ENCODE results near the gene PKN1. TPM values are rescaled to one million over a fixed set of nuclear protein-coding genes. Genes with fewer than 3 reads are reported as not detected.

Gene PKN1
- total RNA-seq, 1 donor from 2014 or later = 207 TPM

DNA sequence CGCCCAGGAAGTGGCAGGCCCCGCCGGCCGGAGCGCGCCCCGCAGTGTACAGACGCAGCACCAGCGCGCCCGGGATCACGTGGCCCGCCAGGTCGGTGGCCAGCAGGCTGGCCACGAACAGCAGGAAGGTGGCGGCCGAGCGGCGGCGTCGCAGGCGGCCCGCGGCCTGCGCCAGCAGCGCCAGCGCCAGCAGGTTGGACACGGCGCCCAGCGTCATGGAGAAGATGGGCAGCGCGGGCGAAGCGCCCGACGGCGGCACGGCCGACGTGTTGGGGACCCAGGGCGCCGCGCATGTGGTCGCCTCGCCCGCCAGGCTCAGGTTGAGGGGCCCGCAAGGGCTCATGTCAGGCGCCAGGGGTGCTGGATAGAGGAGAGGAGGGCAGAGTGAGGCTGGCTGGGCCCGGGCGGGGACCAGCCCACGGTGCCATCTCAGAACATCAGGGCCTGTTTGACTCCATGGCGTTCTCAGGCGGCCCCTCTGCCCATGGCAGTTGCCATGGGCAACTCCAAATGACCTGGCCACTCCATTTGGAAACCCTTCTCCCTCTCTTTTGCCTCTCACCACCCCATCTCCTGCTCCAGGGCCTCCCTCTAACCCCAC, 41.0 kb downstream of the PKN1 start:
- TF ChIP-seq, protein P1, sequence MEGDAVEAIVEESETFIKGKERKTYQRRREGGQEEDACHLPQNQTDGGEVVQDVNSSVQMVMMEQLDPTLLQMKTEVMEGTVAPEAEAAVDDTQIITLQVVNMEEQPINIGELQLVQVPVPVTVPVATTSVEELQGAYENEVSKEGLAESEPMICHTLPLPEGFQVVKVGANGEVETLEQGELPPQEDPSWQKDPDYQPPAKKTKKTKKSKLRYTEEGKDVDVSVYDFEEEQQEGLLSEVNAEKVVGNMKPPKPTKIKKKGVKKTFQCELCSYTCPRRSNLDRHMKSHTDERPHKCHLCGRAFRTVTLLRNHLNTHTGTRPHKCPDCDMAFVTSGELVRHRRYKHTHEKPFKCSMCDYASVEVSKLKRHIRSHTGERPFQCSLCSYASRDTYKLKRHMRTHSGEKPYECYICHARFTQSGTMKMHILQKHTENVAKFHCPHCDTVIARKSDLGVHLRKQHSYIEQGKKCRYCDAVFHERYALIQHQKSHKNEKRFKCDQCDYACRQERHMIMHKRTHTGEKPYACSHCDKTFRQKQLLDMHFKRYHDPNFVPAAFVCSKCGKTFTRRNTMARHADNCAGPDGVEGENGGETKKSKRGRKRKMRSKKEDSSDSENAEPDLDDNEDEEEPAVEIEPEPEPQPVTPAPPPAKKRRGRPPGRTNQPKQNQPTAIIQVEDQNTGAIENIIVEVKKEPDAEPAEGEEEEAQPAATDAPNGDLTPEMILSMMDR (IDR thresholded peaks at IDR 0.05; ENCODE audit: unreplicated experiment) = no peak
- Mint-ChIP-seq H3K4me3 (ENCODE audit: unreplicated experiment) (peak overlapping the region; percentile 57), H3K4me1 (ENCODE audit: unreplicated experiment) (peaks cover 13% of the 10 kb centered on the region), H3K36me3 (ENCODE audit: low read depth, unreplicated experiment) (peaks cover 18% of the 10 kb centered on the region), H3K27me3 (ENCODE audit: unreplicated experiment) (peaks cover 36% of the 10 kb centered on the region), H3K27ac (ENCODE audit: unreplicated experiment) (no peak overlapping the region), H3K9me3 (ENCODE audit: unreplicated experiment) (no peaks in the 10 kb centered on the region)
- DNase-seq (ENCODE audit: low spot score) = no peak

DNA sequence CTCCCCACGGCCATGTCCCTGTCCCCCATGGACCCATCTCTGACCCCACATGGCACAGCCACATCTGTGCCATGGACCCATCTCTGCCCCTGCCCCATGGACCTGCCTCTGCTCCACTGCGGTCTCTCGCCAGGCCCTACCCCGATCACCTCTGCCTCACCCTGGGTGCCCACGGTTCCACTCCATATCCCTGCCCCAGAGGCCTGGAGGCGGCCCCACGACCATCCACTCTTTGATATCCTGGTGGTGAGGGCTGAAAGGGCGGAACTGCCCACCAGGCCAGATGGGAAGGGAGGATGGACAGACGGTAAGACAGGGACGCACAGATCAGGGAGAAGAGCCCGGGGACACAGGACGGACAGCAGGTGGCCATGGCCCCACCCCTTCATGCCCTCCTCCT, 41.7 kb downstream of the PKN1 start:
- Mint-ChIP-seq H3K36me3 (ENCODE audit: low read depth, unreplicated experiment) (peaks cover 19% of the 10 kb centered on the region), H3K4me3 (ENCODE audit: unreplicated experiment) (peak overlapping the region; percentile 57), H3K9me3 (ENCODE audit: unreplicated experiment) (no peaks in the 10 kb centered on the region), H3K27me3 (ENCODE audit: unreplicated experiment) (peaks cover 36% of the 10 kb centered on the region), H3K4me1 (ENCODE audit: unreplicated experiment) (peaks cover 13% of the 10 kb centered on the region), H3K27ac (ENCODE audit: unreplicated experiment) (peak overlapping the region; percentile 66)
- no peak for DNase-seq (ENCODE audit: low spot score)
- TF ChIP-seq, protein P1 (IDR thresholded peaks at IDR 0.05; ENCODE audit: unreplicated experiment) = no peak

DNA sequence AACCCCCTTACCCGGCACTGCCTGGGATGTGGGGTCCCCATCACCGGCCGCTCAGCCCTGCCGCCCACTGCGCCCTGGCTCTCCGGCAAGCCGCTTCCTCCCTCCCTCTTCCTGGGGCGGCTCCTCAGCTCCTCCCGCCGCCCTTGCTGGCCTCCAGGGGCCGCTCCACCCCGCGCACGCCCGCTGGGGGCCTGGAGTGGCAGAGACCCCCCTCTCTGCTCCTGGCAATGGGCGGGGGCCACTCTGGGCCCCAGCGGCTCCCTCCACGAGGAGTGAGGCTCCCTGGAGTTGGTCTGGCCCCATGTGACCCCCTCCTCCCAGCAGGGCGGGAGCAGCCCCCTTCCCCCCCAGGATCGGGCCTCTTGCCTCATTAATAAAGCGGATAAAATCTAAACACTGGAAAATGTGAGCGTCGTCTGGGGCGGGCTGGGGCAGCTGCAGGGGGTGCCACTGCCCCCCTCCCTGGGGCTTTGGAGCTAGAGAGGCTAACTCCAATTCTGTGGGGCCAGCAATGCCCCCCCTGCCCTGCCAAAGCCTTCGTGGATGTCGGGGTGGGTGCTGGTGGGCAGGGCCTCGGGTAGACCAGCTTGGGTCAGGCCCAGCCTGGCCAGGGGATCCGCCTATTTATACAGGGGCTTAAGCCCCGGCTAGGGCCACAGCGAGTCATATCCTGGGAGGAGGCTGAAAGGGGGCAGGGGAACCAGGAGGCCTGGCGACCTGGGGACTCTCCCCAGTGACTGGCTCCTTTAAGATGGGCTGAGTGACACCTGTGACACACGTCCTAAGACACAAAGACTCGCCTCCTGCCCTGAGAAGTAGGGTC, 42.4 kb downstream of the PKN1 start, which contains the start of gene PTGER1:
TSS of gene PTGER1 (minus strand) at position 104 of the 823 bp plus-strand sequence. CDS start 1,034 bp downstream, outside the sequence.
- Mint-ChIP-seq H3K36me3 (ENCODE audit: low read depth, unreplicated experiment) (peaks cover 19% of the 10 kb centered on the region), H3K27me3 (ENCODE audit: unreplicated experiment) (peaks cover 36% of the 10 kb centered on the region), H3K9me3 (ENCODE audit: unreplicated experiment) (no peaks in the 10 kb centered on the region), H3K27ac (ENCODE audit: unreplicated experiment) (peak within 1 kb of the TSS; percentile 72), H3K4me1 (ENCODE audit: unreplicated experiment) (peaks cover 13% of the 10 kb centered on the region), H3K4me3 (ENCODE audit: unreplicated experiment) (peak within 1 kb of the TSS; percentile 57)
- peak; percentile 63 for DNase-seq (ENCODE audit: low spot score)
- TF ChIP-seq, protein P1 (IDR thresholded peaks at IDR 0.05; ENCODE audit: unreplicated experiment) = no peak

DNA sequence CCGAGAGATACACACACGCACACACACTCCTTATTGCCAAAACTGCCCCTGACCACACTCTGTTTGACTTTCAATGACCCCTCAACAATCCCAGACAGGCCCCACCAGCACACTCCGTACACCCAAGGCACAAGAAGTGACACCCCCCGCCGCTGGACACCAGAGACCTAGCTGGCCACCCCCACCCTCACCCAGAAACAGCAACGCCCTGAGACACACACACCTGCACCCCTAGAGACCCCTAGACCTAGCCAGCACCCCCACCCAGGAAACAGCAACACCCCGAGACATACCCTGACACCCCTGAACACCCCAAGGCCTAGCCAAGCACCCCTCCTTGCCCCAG, 43.2 kb downstream of the PKN1 start:
- H3K9me3 Mint-ChIP-seq (ENCODE audit: unreplicated experiment) = no peaks in the 10 kb centered on the region
- peaks cover 19% of the 10 kb centered on the region for H3K36me3 Mint-ChIP-seq (ENCODE audit: low read depth, unreplicated experiment)
- peak overlapping the region; percentile 72 for H3K27ac Mint-ChIP-seq (ENCODE audit: unreplicated experiment)
- H3K4me3 Mint-ChIP-seq (ENCODE audit: unreplicated experiment) = peak overlapping the region; percentile 33
- peaks cover 33% of the 10 kb centered on the region for H3K27me3 Mint-ChIP-seq (ENCODE audit: unreplicated experiment)
- H3K4me1 Mint-ChIP-seq (ENCODE audit: unreplicated experiment) = peaks cover 13% of the 10 kb centered on the region
- TF ChIP-seq, protein P1 (IDR thresholded peaks at IDR 0.05; ENCODE audit: unreplicated experiment) = no peak
- no peak for DNase-seq (ENCODE audit: low spot score)

Data from endothelial cell (in vitro differentiated cells).